Right renal pelvis (tissue), 4 donors: ENCODE results near the gene ADD2. TPM values are rescaled to one million over a fixed set of nuclear protein-coding genes. Genes with fewer than 3 reads are reported as not detected.

Experiments
- DNase-seq, 4 donors: peaks; one replicate each; pipeline ENCODE4 v3.0.0-alpha.2; 2013; ENCODE audit warnings: low read depth in 4 of 4, low spot score in 3 of 4, missing footprints in 1 of 4
- polyA plus RNA-seq, 4 donors: library from polyadenylated mRNA; unstranded; fragments of 120-200 nt; gene quantifications; one replicate each; pipeline ENCODE4 v1.2.1, GENCODE V29; 2013; ENCODE audit not compliant: insufficient read length in 4 of 4

The ADD2 gene
- polyA plus RNA-seq, 4 donors: 5.0 to 5.6 (median 5.3) TPM

DNA sequence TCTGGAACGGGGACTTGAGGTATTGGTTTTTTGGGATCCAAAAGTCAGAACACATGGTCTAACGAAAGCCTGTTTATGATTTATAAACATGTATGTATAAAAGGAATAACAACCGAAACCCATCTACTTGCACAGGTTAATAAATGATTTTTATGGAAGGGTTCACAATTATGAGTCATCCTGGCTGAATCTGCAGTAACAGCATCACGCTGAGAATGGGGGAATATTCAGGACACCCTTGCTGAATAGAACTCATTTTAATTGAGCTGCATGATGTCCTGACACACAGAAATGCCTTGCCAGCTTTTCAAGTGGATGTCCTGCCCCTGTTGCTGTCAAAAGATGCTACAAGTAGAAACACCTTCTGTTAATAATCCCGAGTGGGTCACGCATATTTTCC, 159.6 kb downstream of the ADD2 start:
- no peak for DNase-seq

- DNase-seq: no peak
Observed at GRCh38 chr2:70607121-70607561, 160.9 kb downstream of the ADD2 start.

Other genes with a start within 250 kb of the ADD2 start
- 10 to 100 TPM; 18.4 to 21.1 (median 19.4) TPM for gene TGFA, start 214.4 kb downstream of the ADD2 start, polyA plus RNA-seq
- not detected for gene FIGLA, start 22.4 kb upstream of the ADD2 start, polyA plus RNA-seq
- gene CLEC4F, start 52.4 kb upstream of the ADD2 start, polyA plus RNA-seq: under 1 TPM in 2 of 4 donors, not detected in 2; 0.08 to 0.10 TPM
- gene CD207, start 67.6 kb upstream of the ADD2 start, polyA plus RNA-seq: under 1 TPM in 2 of 4 donors, not detected in 2; 0.08 to 0.17 TPM
- under 1 TPM; 0.17 to 0.54 (median 0.43) TPM for gene VAX2, start 132.4 kb upstream of the ADD2 start, polyA plus RNA-seq
- gene ATP6V1B1, start 167.7 kb upstream of the ADD2 start, polyA plus RNA-seq: 10 to 100 TPM; 58.2 to 95.4 (median 83.4) TPM
- 1 to 10 TPM in 1 of 4 donors, under 1 TPM in 3; 0.47 to 1.1 (median 0.71) TPM for gene ANKRD53, start 210.4 kb upstream of the ADD2 start, polyA plus RNA-seq
- 10 to 100 TPM; 53.3 to 66.6 (median 57.8) TPM for gene TEX261, start 226.7 kb upstream of the ADD2 start, polyA plus RNA-seq